ENCODE data around the gene LHX3.
"Not testable (repeated sequence)": the region's sequence is repeated elsewhere in the genome, so short reads cannot be mapped to it uniquely, and the experiment has no call there.

Gene LHX3

DNA sequence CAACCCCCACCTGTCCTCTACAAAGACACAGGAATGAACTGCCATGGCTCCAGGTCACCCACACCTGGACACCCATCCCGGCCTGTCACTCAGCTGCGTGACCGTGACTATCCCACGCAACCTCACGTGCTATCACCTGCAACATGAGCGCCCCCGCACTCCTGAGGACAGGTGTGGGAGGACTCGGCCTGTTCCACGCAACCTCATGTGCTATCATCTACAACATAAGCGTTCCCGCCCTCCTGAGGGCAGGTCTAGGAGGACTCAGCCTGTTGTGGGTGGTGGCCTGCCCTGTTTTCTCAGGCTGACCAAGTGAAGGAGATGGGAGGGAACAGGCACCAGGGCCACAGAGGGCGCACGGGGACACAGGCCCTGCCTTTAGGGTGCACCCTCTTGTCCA is 36.6 kb upstream of the LHX3 start:
- no peak for DNase-seq

DNA sequence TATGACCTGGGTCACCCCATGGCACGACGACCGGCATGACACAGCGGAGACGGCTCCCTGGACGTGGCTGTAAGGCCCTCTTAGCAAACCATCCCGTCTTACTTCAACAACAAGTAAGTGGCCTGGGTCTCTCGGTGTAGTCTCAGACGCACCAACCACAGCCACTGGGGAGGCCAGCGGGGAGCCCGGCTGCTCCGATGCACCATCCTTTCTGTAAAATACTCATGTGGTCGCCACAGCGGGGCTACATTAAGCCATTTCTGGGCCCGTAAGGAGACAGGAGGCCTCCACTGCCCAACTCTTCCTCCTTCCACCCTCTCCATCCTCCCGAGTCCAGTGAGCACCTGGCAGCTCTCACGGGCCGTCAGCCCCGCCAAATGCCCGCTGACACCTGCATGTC is 36.0 kb upstream of the LHX3 start:
- no peak for DNase-seq

DNA sequence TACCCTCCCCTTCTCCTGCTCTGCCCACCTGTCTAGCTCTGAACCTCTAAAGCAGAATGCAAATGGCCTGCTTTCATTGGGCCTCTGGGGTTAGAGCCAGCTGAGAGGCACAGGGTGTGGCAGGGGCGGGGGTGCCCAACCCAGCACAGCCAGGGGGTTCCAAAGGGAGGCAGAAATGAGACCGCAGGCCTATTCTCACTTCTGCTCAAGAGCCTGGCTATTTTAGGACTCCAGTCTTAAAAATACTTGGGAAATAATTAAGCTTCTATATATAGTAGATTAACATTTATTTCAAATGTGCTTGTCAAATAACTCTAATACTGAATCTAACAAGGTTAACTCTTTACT is 35.0 kb upstream of the LHX3 start:
- DNase-seq = no peak

DNA sequence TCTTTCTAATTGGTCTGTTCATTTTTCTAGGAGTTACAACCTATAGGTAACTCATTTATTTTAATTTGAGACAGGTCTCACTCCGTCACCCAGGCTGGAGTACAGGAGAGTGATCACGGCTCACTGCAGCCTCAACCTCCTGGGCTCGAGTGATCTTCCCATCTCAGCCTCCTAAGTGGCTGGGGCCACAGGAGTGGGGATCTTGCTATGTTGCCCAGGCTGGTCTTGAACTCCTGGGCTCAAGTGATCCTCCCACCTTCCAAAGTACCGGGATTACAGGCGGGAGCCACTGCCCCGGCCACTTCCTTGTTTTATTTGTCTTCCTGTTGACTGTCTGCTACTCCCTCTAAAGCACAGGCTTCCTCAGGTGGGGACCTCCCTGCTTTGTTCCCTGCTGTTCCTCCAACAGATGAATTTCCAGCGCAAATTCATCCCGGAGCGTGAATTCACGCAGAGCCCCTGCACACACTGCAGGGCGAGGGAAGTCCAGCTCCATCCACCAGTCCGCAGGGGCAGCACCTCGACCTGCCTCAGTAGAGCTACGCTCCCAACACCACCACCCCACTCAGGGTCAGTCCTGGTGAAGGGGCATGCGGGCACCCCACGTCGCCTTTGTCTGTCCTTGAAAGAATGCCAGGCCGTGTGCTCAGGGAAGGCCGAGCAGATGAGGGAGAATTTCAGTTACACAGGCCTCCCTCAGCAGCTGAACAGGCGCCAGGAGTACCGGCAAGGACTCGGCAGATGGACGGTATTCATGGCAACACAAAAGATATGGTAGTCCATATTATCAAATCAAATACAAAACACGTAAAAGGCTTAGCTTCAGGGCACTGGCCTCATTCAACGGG is 34.4 kb upstream of the LHX3 start:
- no peak for DNase-seq

DNA sequence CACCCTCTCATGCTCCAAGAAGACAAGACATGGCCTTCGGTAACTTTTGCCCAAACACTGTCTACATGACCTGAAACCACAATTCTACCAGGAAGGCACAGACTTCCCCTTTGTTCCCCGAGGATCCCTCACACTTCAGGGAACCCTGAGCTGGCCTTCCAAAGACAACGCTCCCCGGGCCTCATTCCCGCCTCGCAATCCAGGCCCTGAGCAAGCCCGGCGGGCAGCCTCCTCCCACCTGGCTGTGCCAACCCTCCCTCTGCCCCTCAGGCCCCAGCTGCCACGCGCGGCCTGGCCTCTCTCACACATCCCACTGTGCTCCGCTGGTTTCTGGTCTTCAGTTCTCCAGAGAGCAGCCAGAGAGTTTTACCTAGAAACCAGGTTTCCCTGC is 33.4 kb upstream of the LHX3 start:
- no peak for DNase-seq

DNA sequence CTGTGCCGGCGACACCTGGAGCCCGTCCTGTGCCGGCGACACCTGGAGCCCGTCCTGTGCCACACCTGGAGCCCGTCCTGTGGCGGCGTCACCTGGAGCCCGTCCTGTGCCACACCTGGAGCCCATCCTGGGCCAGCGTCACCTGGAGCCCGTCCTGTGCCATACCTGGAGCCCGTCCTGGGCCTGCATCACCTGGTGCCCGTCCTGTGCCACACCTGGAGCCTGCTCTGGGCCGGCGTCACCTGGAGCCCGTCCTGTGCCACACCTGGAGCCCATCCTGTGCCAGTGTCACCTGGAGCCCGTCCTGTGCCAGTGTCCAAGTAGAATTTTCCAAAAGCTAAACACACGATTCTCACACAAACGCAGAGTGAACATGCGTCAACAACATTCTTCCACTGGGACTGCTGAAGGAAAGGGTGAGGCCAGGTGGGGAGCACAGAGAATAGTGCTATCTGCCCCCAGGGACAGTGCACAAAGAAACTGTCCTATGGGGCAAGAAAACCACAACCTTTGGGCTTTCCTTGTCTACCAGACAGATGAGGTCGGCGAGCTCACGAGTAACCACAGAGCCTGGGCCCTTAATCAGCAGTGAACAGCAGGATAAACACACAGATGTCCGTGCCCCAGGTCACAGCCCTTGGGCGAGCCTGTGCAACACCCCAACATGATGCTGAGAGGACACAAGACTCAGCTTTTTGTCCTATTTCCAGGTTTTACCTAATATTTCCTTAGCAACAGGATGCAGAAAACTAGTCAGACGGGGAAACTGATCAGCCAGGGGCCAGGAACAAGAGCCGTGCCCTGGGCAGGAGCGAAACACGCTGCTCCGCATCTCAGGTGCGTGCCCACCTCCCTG is 32.8 kb upstream of the LHX3 start:
- no peak for DNase-seq

DNA sequence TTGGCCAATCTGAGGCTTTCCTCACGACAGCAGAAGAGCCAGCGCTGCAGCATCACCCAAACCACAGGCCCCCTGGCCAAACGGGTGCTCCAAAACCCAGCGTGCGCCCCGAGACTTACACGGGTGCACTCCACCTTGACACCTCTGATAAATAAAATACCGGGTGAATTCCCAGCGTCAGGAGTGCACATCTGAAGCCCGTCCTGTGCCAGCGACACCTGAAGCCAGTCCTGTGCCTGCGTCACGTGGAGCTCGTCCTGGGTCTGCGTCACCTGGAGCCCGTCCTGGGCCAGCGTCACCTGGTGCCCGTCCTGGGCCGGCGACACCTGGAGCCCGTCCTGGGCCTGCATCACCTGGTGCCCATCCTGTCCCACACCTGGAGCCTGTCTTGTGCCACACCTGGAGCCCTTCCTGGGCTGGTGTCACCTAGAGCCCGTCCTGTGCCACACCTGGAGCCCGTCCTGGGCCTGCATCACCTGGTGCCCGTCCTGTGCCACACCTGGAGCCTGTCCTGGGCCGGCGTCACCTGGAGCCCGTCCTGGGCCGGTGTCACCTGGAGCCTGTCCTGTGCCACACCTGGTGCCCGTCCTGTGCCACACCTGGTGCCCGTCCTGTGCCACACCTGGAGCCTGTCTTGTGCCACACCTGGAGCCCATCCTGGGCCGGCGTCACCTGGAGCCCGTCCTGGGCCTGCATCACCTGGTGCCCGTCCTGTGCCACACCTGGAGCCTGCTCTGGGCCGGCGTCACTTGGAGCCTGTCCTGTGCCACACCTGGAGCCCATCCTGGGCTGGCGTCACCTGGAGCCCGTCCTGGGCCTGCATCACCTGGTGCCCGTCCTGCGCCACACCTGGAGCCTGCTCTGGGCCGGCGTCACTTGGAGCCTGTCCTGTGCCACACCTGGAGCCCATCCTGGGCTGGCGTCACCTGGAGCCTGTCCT is 31.8 kb upstream of the LHX3 start:
- not testable (repeated sequence) for DNase-seq

DNA sequence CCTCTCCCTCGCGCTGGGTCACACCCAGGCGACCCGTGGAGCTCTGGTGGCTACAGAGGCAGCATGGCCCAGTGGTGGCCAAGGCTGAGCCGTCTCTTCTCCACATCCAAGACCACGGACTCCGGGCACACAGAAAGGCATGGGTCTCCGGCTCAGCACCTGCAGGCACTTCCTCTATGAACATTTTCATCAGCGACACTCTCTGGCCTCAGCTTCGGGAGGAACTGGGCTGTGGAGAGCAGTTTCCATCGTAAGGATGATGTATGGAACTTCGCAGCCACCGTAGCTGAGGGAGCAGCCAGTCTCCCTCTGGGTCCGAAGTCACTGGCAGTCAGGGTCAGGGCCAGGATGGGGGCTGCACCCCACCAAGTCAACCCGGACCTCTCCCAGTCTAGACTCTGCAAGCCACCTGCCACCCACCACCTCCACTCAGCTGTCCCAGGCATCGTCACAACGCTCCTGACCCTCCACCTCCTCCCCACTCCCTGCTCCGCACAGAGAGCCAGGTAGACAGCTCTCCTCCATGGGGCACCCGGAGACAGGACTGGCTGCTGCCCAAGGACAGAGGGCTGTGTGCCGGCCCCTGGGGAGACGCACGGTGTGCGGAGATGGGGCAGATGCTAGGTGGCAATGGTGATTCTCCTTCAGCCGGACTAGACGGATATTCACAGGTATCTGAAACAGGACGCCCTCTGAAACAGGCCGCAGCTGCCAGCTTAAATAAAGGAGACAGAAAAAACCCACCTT is 31.0 kb upstream of the LHX3 start:
- DNase-seq = no peak

DNA sequence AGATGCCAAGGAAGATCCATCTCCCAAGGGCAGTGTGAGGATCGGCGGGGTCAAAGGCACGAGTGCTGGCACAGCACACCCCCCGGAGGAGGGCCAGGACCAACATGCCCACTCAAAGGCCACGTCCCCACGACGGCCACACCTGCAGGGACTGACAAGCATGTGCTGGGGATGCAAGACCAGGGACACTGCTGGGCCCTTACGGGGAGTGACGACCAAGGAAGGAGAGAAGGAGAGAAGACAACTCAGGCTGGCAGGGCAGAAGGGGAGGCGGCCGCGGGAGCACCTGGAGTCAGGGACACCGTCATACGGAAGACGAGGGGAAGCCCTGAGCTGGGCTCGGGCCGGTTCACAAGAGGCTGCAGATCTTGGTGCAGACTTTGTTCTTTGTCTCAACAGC is 30.2 kb upstream of the LHX3 start:
- DNase-seq = no peak

DNA sequence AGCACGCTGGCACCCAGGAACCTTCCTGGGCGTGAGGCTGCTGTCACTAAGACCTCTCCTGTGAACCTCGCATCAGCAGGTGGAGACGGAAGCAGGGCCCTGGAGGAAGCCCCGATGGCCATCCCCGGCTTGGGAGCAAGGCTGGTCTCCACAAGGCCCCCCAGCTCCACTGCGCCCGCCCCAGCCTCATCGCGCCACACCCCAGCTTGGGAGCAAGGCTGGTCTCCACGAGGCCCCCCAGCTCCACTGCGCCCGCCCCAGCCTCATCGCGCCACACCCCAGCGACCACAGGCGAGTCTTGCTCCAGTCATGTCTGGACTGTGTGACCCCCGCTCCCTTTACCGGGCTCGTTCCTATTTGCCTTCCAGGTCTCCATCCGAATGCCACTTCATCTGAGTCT is 29.7 kb upstream of the LHX3 start:
- no peak for DNase-seq

DNA sequence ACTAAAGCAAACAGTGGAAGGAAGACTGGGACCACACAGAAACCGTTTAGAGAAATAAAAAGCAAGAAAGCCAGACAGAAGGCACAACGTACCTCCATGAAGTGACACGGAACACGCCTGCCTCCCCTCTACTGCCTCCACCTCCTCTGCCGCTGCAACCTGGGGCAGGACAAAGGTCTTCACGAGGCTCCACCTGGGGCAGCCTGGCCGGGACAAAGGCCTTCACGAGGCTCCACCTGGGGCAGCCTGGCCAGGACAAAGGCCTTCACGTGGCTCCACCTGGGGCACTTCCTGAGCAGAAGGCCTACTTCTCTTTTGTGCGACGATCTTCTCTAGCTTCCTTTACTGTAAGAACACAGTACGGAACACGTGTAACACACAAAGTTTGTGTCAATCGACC is 28.9 kb upstream of the LHX3 start:
- DNase-seq = no peak

DNA sequence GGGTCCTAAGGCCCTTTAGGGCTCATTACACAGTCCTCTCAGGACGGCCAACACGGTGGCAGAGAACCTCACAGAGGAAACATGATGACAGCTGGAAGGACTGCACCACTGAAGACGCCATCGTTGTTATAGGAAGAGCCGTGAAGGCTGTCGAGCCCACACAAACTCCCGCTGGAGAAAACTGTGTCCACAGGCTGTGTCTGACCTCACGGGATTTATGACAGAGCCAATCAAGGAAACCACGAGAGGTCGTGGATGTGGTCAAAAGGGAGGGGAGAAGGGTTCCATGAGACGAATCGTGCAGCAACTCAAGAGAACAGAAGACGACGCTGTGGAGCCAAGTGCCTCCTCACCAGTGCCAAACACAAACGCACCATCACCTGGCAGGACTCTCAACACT is 28.5 kb upstream of the LHX3 start:
- no peak for DNase-seq

DNA sequence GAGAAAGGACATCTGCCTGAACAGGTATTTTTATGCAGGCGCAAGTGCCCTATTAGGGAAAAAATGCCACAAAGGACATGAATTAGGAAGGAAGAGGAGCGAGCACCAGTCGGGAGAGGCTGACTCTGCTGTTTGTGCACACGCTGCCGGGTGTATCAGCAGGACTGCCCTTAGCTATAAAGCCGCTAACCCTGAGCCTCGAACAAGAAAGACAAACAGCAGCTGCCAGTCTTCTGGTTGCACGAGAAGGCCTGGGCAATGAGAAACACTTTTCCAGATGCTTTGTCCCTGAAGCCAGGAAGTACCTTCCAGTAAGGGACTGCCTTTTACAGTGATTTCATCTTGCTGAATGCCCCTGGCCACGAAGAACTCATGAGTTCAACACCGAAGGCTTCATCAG is 28.0 kb upstream of the LHX3 start:
- DNase-seq = no peak

DNA sequence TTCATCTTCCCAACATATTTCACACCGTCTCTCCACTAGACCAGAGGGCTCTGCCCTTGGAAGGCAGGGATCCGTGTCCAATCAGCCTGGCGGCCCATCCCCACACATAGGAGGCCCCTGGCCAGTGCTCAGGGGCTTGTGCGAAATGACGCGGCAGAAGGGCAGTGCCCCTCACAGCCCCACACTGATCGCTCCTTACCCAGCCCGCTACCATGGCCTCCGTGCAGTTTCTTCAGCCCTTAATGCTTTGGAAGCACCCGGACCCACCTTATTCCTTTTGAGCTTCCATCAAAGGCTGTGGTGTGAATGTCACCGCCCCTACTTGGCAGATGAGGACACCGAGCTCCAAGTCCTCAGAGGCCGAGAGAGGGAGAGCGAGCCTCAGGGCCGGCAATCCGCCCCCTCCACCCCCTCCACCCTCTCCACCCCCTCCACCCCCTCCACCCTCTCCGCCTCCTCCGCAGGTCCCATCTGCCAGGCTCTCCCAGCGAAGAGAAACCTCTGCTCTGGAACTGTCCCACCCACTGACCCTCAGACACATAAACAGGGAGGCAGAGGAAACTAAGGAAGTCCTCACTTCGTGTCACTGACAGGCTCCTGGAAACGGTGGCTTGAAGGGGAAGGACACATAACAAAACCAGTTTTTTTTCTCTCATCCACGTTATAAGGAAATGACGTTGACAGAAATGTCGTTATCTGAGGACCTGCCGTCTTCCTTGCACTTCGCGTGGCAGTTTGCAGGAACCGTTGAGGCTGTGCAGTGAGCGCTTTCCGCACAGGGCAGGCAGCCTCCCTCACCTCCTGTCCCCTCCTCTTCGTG is 26.8 kb upstream of the LHX3 start:
- no peak for DNase-seq

DNA sequence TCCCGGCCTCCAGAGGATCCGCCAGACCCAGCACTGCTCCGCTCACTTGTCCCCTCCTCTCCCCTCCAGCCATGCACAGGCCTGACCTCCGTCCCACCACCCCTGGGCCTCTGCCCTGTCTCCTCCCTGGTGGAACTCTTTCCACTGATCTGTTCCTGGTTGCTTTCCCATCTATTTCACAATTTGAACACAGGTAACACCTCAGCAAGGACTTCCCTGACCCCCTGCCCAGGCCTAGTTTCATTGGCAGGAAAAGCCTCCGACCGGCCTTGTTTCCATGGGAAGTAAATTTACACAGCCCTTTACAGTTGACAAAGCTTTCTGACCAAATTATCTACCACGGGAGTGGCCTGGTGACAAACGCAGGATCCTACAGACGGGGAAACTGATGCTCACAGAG is 25.8 kb upstream of the LHX3 start:
- DNase-seq = no peak

DNA sequence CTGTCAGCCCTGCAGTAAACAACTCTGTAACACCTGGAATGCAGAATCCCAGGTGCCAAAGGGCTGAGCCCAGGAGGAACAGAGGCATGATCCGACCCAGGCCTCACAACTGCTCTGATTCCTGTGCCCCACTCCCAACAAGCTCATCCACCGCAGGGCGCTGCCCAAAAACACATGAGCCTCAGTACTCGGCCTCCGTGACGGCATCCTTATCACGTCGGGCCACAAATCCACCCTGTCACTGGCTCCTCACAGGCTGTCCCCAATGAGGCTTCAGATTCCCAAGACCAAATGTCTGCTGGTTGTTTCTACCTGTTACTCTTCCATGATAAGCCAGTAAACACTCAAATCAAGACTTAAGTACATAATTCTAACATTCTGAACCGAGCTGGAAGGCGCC is 25.4 kb upstream of the LHX3 start:
- no peak for DNase-seq

DNA sequence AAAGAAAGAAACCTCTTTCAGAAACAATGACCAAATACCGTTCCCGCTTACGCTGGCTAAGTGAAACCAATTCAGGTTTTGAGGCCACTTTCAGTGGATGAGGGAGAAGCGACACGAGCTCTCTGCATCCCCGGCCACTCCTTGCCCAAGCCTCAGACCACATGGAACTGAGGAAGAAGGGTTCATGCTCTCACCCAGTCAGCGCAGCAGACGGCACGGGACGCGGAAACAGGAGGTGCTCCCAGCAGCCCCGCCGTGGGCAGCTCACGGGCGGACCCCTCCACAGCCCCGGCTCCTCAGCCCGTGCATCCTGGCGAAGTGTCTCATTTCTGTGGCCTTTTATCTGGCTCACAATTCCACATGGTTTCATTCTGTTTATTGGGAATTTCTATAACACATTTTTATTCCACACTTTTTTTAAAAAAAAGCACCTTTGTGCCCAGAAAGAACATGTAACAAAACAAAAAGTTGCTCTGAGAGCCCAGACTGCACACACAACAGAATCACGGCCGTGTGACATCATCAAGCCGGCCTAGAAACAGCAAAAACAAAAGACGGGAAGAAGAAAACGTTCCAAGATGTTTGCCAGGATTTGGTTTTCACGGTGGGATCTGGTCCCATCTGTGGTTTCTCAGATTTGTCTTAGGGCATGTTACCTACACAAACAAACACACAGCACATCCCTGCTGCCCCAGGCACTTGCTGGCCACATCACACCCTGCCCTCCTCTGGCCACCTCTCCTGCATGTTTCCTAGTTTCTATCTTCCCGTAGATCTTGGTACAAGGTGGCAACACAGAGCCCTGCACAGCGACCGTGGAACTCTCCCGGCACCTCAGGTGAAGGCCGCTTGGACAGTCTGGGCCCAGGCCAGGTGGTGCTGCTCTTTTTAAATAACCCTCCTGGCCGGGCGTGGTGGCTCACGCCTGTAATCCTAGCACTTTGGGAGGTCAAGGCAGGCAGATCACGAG is 24.5 kb upstream of the LHX3 start:
- no peak for DNase-seq

DNA sequence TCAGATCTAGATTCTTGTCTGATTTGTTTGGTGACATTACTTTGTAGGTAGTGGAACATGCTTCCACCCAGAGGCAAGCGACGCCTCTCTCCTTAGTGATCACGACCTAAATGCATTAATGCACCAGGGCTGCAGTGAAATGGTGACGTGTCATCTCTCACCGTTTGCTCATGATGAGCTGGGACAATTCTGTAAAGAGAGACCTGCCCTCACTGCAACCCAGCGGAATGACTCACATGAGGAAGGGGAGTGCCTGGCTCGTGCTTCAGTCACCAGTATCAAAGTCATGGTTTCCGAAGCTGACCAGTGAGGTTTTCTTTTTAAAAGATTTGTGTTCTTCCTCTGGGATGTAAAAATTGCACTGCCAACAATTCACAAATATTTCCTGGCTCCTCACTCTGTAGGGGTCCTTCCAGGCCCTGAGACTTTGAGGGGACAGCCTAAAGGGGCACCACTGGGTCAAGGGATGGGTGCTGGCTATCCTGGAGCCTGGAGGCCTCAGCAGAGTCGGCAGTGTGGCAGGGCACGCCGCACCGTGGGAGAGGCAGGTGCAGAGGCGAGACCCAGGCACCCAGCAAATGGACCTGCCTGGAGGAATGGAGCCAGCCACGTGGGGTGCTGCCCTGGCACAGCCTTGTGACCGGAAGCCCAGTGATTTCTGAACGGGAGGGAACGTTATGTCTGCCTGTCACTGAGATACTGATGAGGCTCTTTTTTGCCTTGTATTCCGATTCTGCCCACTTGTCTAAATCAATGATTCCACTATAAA is 23.4 kb upstream of the LHX3 start:
- no peak for DNase-seq

DNA sequence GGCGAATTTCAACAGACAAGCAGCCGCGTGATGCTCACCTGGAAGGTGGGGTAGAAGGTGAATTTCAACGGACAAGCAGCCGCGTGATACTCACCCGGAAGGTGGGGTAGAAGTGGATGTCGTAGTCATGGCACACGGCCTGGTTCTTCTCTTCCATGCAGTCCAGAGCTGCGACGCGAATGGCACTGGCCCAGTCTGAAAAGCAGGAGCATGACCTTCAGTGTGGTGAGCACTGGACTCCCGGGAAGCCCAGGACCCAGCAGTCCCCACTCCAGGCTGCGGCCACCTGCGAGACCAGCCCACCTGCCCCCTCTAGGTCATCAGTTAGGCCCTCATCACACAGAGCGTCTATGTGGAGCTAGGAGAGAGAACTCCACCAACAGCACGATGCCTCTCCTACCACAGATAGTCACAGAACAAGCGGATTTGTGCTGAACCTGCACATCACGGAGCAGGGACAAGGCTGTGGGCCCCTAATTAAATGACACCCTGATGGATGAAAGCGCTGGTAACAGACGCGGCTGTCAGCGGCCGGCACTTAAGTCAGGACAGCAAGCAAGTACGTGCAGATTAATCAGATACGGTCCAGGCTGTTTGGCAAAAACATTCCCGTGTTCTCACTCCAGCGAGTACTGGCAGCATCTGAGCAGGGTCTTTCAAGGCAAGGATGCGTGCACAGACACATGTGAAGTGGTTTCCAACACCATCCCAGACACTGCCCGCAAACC is 21.9 kb upstream of the LHX3 start:
- DNase-seq = no peak

Measured in effector CD8-positive, alpha-beta T cell (primary cell).